Umbilical cord (tissue), 2 donors: ENCODE data around the gene TMBIM6. TPM values are rescaled to one million over a fixed set of nuclear protein-coding genes. Genes with fewer than 3 reads are reported as not detected.
"Not testable (repeated sequence)": the region's sequence is repeated elsewhere in the genome, so short reads cannot be mapped to it uniquely, and the experiment has no call there.

ENCODE experiments used
- DNase-seq: peaks from one replicate; pipeline ENCODE4 v3.0.0-alpha.2; 2015; ENCODE audit warnings: low spot score
- total RNA-seq: library from RNA; depleted of rRNA; stranded (reverse); fragments of >200 nt; gene quantifications from one replicate; pipeline ENCODE4 v1.2.3, GENCODE V29; 2014; ENCODE audit warnings: low replicate concordance; ENCODE audit not compliant: insufficient read depth

Gene TMBIM6
- total RNA-seq, 1 donor from 2014 or later: 293 TPM

DNA sequence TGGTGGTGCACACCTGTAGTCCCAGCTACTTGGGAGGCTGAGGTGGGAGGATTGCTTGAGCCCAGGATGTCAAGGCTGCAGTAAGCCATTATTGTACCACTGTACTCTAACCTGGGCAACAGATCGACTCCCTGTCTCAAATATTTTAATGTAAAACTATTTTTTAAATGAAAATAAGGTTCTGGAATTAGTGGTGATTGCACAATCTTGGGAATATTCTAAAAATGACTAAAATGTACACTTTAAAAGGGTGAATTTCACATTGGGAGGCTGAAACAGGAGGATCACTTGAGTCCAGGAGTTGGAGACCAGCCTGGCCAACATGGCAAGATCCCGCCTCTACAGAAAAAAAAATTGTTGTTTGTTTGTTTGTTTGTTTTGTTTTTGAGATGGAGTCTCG lies 12.9 kb upstream of the TMBIM6 start:
- DNase-seq: no peak

- no peak for DNase-seq
Measured at GRCh38 chr12:49730050-49730449, 11.3 kb upstream of the TMBIM6 start.

DNA sequence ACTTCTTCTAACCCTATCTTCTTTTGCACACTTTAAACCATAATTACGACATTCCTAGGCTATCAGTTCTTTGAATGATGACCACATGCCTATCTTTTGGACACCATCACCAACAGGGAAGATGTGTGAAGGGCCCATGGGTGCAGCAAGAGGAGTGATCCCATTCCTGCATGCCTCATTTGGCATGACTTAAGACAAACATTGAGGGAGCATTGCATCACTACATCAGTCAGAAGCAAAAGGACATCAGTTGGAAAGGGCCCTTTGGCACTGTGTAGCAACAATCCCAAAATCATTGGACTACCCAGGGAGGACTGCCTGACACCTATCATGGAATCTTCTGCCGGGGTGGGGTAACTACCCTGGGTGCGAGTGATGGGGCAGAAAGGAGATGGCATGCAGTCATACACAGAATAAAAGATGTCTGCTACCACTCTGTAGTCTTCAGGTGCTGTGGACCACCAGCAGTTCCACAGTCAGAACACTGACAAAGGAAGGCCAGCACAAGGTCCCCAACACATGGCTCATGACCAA lies 10.7 kb upstream of the TMBIM6 start:
- DNase-seq: no peak

DNA sequence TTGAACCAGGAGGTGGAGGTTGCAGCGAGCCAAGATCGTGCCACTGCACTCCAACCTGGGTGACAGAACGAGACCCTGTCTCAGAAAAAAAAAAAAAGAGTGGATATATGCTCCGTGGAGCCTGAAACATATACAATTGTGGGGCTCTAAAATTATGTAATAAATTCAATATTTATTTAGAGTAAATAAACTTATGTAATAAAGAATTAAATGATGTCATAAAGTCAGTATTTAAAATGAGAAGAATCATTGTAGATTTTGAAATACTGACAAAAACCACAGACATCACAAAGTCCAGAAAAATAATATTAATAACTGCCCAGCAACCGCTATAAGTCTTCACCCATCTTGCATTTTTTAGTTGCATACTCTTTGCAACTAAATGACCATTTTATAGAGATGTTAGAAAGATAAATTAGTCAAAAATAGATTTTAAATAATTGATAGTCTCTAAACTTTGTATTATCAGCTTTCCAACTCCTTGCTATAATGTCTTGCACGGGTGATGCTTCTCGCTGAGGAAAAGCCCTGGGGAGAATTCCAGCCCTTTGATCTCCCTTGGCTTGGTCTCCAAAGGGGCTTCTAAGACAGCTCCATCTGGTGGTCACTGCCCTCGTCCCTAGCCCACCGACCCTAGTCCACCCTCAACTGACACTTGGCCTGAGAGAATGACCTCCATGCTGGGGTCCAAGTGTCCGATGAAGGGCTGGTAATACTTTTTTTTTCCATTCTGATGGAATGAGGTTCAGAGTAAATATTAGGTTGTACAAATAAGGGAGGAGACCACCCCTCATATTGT lies 7.9 kb upstream of the TMBIM6 start:
- no peak for DNase-seq

GRCh38 chr12:49734900-49735299 lies 6.5 kb upstream of the TMBIM6 start:
- not testable (repeated sequence) for DNase-seq

DNA sequence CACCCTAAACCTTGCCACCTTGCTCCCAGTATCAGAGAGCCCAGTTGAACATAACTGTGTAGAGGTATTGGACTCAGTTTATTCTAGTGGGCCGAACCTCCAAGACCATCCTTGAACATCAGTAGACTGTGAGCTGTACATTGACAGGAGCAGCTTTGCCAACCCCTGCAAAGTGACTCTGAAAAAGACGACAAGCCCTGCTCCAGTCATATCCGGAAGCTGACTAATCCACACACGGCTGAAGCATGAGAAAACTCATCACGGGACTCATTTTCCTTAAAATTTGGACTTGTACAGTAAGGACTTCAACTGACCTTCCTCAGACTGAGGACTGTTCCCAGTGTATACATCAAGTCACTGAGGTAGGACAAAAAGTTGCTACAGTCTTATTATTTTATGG lies 2.6 kb upstream of the TMBIM6 start:
- DNase-seq: not testable (repeated sequence)

GRCh38 chr12:49740277-49740676 lies 1.1 kb upstream of the TMBIM6 start:
- not testable (repeated sequence) for DNase-seq

DNA sequence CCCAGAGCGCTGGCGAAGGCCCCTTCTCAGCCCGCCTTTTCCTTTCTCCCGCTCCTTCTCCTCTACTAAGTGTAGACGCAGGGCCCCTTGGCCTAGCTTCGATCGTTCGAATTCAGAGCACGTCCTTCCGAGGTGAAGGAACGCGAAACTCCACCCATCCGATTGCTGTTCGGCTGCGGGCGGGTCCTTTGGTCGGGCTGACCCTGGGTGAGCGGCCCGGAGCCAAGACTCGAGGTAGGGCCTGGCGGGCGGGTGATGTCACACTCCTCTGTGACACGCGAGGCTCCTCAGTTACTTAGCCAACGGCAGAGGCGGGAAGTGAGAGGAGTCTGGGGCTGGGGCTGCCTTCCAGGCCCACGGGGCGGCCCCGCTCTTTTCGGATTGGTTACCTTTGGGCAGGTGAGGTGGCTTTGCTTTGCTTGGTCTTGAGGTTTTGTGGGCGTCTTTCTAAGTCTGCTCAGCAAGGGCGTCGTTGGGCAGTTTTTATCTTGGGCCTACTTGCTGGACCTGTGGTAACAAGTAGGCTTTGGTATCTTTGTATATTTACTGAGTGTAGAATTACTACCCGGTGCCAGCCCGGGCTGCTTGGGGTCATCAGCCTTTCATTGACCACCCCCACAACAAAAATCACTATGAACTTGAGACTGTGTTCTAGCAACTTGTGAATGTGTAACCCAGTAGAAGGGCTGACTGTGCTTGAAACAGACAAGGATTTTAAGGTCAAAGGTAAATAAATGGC lies 694 bp downstream of the TMBIM6 start:
- DNase-seq: peak; percentile 72

DNA sequence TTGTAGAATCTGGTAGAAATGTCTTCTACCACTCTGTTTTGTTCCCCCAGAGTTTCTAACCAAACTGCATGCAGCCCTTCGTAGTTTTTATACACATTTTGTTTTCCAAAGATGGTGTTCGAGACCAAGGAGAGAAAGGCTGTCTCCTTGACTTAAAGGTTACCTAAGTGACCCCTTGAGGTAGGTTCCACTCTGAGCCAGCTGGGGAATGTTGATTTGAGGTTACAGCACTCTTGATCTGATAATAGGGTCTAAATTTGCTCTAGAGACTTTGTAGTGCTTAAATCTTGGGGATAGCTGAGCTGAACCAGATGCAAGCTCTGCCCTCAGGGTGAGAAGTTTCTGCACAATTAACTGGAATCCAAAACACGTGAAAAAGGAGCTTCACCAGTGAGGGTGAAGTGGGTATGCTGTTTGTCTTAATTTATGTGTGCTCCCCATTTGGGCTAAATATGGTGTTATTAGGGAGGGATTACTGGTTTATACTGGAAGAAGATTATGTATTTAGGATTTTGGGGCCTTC lies 3.1 kb downstream of the TMBIM6 start:
- DNase-seq: no peak

- no peak for DNase-seq
Measured at GRCh38 chr12:49748306-49748705, 6.9 kb downstream of the TMBIM6 start.

DNA sequence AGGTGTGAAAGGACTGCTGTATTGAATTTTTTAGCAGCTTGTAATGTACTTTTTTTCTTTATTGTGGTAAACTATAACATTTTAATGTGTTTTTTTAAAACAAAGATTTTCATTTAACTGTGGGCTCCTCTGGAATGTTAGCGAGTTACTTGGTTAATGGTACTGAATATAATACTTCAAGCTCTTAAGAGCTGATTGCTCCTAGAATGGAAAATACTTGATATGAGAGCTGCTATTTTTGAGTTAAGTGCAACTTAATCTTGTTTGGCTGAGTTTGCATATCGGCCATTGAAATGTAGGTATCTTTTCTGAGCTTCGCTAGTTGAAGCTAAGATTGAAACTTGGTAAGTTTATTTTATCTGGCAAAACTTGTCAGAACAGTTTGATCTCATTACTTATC lies 7.4 kb downstream of the TMBIM6 start:
- no peak for DNase-seq

DNA sequence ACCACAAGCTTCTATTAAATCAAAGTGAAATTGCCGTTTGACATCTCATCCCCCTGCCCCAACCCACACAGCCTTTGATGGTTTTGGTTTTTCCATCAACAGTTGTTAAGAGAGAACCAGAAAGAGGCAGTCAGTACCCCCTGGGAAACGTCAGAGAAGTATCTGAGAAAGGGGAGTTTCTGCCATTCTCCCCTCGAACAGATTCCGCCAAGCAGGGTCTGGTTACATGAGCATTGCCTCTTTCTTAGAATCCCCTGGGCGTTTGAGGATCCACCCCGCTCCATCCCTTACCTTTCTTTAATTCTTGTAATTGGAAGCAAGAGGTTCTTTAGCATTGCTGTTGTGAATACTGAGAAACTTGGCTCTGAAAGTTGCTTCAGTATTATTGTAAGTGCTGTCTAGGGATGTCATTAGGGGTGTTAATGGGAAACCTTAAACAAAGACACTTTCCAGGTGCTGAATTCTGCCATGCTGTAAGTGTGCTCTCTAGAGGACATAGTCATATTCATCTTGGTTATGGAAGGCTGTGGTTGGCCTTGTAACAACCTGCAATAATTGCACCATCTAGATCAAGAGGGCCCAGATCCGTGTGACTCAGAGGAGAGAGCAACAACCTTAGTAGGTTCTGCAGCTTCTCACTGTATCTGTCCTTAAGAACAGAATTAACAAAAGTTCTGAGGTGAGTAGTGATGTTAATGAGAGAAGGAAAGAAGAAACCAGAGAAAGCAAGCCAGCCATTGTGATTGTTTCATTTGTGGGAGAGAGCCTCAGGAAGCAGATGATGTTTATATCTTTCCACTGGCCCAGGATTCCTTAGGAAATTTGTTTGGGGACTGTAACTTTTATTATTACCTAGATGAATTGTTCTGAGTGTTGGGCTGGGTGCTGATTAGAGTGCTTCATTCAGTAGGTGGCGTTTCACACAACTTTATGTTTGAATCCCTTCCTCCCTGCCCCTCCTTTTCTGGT lies 9.0 kb downstream of the TMBIM6 start:
- no peak for DNase-seq

- no peak for DNase-seq
Measured at GRCh38 chr12:49750996-49751393, 9.6 kb downstream of the TMBIM6 start.

GRCh38 chr12:49761677-49762467 lies 20.5 kb downstream of the TMBIM6 start:
- DNase-seq: no peak

GRCh38 chr12:49762468-49762847 lies 21.1 kb downstream of the TMBIM6 start:
- no peak for DNase-seq

DNA sequence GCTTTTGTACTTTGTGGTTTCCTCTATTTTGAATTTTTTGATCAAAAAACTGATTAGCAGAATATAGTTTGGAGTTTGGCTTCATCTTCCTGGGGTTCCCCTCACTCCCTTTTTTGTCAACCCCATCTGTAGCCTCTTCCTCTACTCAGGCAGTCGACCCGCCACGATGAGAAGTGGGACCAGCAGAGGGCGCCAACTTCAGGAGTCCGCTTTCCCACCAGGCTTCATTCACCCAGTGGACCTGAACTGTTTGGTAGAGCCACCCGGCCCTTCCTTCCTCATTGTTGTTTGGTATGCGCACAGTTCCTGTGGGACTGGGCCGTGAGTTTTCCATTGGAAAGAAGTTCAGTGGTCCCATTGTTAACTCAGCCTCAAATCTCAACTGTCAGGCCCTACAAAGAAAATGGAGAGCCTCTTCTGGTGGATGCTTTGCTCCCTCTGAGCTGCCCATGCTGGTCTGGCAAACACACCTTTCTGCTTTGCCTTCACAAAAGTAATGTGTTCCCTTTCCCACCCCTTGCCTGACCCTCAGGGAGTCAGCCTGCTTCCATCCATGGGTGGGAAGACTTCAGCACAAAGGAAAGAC lies 21.7 kb downstream of the TMBIM6 start:
- DNase-seq: peak; percentile 47

GRCh38 chr12:49764126-49764525 lies 22.8 kb downstream of the TMBIM6 start:
- no peak for DNase-seq

- no peak for DNase-seq
Measured at GRCh38 chr12:49766115-49766455, 24.7 kb downstream of the TMBIM6 start.

DNA sequence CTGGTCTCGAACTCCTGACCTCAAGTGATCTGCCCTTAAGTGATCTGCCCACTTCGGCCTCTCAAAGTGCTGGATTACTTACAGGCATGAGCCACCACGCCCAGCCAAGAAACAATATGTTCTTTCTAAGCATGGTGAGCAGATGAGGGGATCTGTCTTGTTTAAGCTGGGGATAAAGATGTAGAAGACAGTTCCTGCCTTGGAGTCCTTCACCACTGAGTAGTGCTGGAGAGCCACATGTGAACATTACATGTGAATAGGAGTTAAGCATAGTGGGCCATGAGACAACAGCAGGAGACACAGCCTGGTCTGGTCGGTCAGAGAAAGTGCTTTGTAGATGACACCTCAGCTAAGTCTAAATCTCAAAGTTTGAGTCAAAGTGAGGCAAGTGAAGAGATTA lies 26.0 kb downstream of the TMBIM6 start:
- no peak for DNase-seq

- DNase-seq: not testable (repeated sequence)
Measured at GRCh38 chr12:49773102-49773501, 31.7 kb downstream of the TMBIM6 start.
